ENCODE data around the gene TEX10.

The TEX10 gene

GRCh38 chr9:100284247-100284646 lies 68.5 kb downstream of the TEX10 start:
- DNase-seq (ENCODE audit: low read depth) = no peak

- DNase-seq (ENCODE audit: low read depth) = no peak
Observed at GRCh38 chr9:100282388-100282719, 70.4 kb downstream of the TEX10 start.

- no peak for DNase-seq (ENCODE audit: low read depth)
Observed at GRCh38 chr9:100281676-100282387, 70.9 kb downstream of the TEX10 start.

GRCh38 chr9:100281066-100281465 lies 71.7 kb downstream of the TEX10 start:
- DNase-seq (ENCODE audit: low read depth) = no peak

- DNase-seq (ENCODE audit: low read depth) = peak; percentile 45
Observed at GRCh38 chr9:100277166-100277979, 75.4 kb downstream of the TEX10 start.

- DNase-seq (ENCODE audit: low read depth) = no peak
Observed at GRCh38 chr9:100269656-100270055, 83.1 kb downstream of the TEX10 start.

GRCh38 chr9:100268271-100268670 lies 84.5 kb downstream of the TEX10 start:
- no peak for DNase-seq (ENCODE audit: low read depth)

GRCh38 chr9:100267211-100267610 lies 85.5 kb downstream of the TEX10 start:
- no peak for DNase-seq (ENCODE audit: low read depth)

Measured in GM04503 (cell line).